ENCODE measurements around the gene BMPR1B. TPM values are rescaled to one million over a fixed set of nuclear protein-coding genes. Genes with fewer than 3 reads are reported as not detected.

Gene BMPR1B
- total and polyA plus RNA-seq, 2 experiments from 2014 or later, result 1.6 to 3.3 TPM

DNA sequence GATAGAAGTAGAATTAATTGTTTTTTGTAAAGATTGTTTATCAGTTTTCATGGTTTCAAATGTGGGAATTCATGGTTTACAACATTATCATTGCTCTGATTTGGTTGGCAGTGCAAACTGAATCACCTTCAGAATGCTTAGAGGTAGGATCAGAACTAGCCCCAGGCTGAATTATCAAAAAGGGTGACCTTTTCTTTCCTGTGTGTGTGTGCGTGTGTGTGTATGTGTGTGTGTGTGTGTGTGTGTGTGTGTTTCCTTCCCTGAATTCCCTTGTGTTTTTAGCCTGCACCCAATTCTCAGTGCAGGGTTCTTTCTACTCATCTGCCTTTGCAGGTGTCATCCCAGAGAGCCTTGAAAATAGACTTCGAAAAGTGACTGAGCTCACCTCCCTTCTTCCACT, 125.0 kb downstream of the BMPR1B start:
- no peaks in the 10 kb centered on the region for H3K4me1 ChIP-seq (ENCODE audit: insufficient read depth)
- no peak overlapping the region for H3K27ac ChIP-seq

DNA sequence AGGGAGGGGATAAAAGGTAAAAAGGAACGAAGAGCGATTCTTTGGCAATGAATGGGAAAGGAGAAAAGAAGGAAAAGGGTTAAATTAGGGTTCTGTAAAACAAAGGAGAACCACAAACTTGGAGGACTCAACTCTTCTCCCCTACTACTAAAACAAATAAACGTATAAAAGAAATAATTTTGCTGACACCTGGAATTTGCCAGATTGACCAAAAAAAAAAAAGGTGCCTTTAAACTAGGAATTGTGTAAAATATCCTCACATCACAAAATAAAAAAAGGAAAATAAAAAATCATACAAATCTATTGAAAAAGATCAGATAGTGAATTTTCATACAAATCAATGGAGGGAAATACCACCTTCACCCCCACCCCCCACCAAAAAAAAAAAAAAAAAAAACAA, 129.3 kb downstream of the BMPR1B start:
- H3K4me1 ChIP-seq (ENCODE audit: insufficient read depth), result no peaks in the 10 kb centered on the region
- no peak overlapping the region for H3K27ac ChIP-seq
- no peaks in the 10 kb centered on the region for H4K20me1 ChIP-seq (ENCODE audit: insufficient read depth, poor library complexity, severe bottlenecking)
- no peaks in the 10 kb centered on the region for H3K79me2 ChIP-seq
- TF ChIP-seq EZH2phosphoT487 (IDR thresholded peaks at IDR 0.05; ENCODE audit: low read depth, severe bottlenecking, unreplicated experiment), result no peak
- TF ChIP-seq EZH2 (IDR thresholded peaks at IDR 0.05; ENCODE audit: borderline replicate concordance), result no peak
- TF ChIP-seq, protein P1, sequence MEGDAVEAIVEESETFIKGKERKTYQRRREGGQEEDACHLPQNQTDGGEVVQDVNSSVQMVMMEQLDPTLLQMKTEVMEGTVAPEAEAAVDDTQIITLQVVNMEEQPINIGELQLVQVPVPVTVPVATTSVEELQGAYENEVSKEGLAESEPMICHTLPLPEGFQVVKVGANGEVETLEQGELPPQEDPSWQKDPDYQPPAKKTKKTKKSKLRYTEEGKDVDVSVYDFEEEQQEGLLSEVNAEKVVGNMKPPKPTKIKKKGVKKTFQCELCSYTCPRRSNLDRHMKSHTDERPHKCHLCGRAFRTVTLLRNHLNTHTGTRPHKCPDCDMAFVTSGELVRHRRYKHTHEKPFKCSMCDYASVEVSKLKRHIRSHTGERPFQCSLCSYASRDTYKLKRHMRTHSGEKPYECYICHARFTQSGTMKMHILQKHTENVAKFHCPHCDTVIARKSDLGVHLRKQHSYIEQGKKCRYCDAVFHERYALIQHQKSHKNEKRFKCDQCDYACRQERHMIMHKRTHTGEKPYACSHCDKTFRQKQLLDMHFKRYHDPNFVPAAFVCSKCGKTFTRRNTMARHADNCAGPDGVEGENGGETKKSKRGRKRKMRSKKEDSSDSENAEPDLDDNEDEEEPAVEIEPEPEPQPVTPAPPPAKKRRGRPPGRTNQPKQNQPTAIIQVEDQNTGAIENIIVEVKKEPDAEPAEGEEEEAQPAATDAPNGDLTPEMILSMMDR (IDR thresholded peaks at IDR 0.05; ENCODE audit: poor library complexity), result no peak
- no peak overlapping the region for H3K4me3 ChIP-seq
- H3K4me2 ChIP-seq, result no peak overlapping the region
- WGBS (ENCODE audit: low lambda C conversion rate, missing lambda C conversion rate), result 86% methylated on average over 3 of the region's 3 CpGs
- no peak for DNase-seq (ENCODE audit: low spot score)
- H3K9me3 ChIP-seq (ENCODE audit: low read depth), result no peaks in the 10 kb centered on the region
- no peaks in the 10 kb centered on the region for H3K9me2 ChIP-seq (replicated peaks; ENCODE audit: insufficient read depth)
- H2AFZ ChIP-seq, result no peak overlapping the region
- no peaks in the 10 kb centered on the region for H3K36me3 ChIP-seq (replicated peaks; ENCODE audit: insufficient read depth, low read depth)
- H3K27me3 ChIP-seq, result no peaks in the 10 kb centered on the region

More for the DNA sequence above, 125.0 kb downstream of the BMPR1B start:
- Histone ChIP-seq H3K4me3 (no peak overlapping the region), H2AFZ (no peak overlapping the region), H3K36me3 (replicated peaks; ENCODE audit: insufficient read depth, low read depth) (no peaks in the 10 kb centered on the region), H3K9me3 (ENCODE audit: low read depth) (no peaks in the 10 kb centered on the region), H3K4me2 (no peak overlapping the region), H3K79me2 (no peaks in the 10 kb centered on the region), H3K27me3 (no peaks in the 10 kb centered on the region), H4K20me1 (ENCODE audit: insufficient read depth, poor library complexity, severe bottlenecking) (no peaks in the 10 kb centered on the region), H3K9me2 (replicated peaks; ENCODE audit: insufficient read depth) (no peaks in the 10 kb centered on the region)
- no peak for TF ChIP-seq EZH2 (IDR thresholded peaks at IDR 0.05; ENCODE audit: borderline replicate concordance)
- TF ChIP-seq, protein P1 (IDR thresholded peaks at IDR 0.05; ENCODE audit: poor library complexity), result no peak
- WGBS (ENCODE audit: low lambda C conversion rate, missing lambda C conversion rate), result 87% methylated on average over 2 of the region's 2 CpGs
- no peak for DNase-seq (ENCODE audit: low spot score)

DNA sequence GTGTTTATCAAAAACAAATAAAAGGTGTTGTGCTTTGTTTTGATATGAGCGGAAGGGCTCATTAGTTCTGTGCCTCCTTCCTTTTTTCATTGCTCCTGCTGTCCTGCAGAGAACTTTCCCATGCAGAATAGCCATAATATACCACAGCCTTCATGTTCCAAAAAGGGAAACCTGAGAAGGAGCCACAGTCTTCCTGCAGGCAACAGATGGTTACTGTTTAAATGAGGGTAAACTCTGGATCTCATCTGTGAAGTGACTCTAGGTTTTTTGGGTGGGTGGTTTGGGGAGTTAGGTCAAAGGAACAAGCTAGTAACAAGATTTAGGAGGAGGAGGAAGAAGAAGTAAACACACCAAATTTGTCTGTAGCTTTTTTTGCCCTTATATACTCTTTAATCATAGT, 131.8 kb downstream of the BMPR1B start:
- no peak for DNase-seq (ENCODE audit: low spot score)
- no peak overlapping the region for H3K4me2 ChIP-seq
- H3K27ac ChIP-seq, result no peak overlapping the region
- H2AFZ ChIP-seq, result no peak overlapping the region
- H3K4me3 ChIP-seq, result no peak overlapping the region
- H3K9me3 ChIP-seq (ENCODE audit: low read depth), result no peaks in the 10 kb centered on the region
- no peaks in the 10 kb centered on the region for H3K4me1 ChIP-seq (ENCODE audit: insufficient read depth)
- H4K20me1 ChIP-seq (ENCODE audit: insufficient read depth, poor library complexity, severe bottlenecking), result no peaks in the 10 kb centered on the region
- H3K79me2 ChIP-seq, result no peaks in the 10 kb centered on the region
- H3K36me3 ChIP-seq (replicated peaks; ENCODE audit: insufficient read depth, low read depth), result no peaks in the 10 kb centered on the region
- WGBS (ENCODE audit: low lambda C conversion rate, missing lambda C conversion rate), result 50% methylated on average over 1 of the region's 1 CpG
- no peaks in the 10 kb centered on the region for H3K27me3 ChIP-seq
- TF ChIP-seq, protein P1 (IDR thresholded peaks at IDR 0.05; ENCODE audit: poor library complexity), result no peak
- TF ChIP-seq EZH2 (IDR thresholded peaks at IDR 0.05; ENCODE audit: borderline replicate concordance), result no peak
- no peak for TF ChIP-seq EZH2phosphoT487 (IDR thresholded peaks at IDR 0.05; ENCODE audit: low read depth, severe bottlenecking, unreplicated experiment)
- H3K9me2 ChIP-seq (replicated peaks; ENCODE audit: insufficient read depth), result no peaks in the 10 kb centered on the region

DNA sequence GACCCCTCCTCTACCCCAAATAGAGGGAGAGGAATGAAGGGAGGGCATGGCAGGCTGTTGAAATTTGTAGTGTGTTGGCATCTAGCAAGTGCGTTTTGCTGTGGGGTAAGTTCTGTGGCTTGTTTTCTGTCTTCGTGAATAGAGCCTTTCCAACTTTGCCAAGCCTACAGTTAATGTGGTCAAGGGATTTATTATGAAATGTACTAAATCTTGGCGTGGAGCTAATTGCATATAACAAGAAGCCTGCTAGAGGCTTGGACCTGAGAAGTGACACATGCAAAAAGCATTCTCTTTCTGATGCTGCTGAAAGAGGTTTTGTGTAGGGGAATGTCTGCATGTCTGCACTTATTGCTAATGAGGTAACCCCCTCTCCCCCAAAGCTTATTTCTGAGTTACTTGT, 132.2 kb downstream of the BMPR1B start:
- WGBS (ENCODE audit: low lambda C conversion rate, missing lambda C conversion rate), result 56% methylated on average over 3 of the region's 3 CpGs
- Histone ChIP-seq H3K4me2 (no peak overlapping the region), H3K27ac (no peak overlapping the region)

More for the DNA sequence above, 132.2 kb downstream of the BMPR1B start:
- Histone ChIP-seq H3K79me2 (no peaks in the 10 kb centered on the region), H2AFZ (no peak overlapping the region), H3K4me3 (no peak overlapping the region), H3K9me3 (ENCODE audit: low read depth) (no peaks in the 10 kb centered on the region), H4K20me1 (ENCODE audit: insufficient read depth, poor library complexity, severe bottlenecking) (no peaks in the 10 kb centered on the region), H3K27me3 (no peaks in the 10 kb centered on the region), H3K36me3 (replicated peaks; ENCODE audit: insufficient read depth, low read depth) (no peaks in the 10 kb centered on the region), H3K4me1 (ENCODE audit: insufficient read depth) (no peaks in the 10 kb centered on the region), H3K9me2 (replicated peaks; ENCODE audit: insufficient read depth) (no peaks in the 10 kb centered on the region)
- DNase-seq (ENCODE audit: low spot score), result peak; percentile 6
- TF ChIP-seq EZH2 (IDR thresholded peaks at IDR 0.05; ENCODE audit: borderline replicate concordance), result no peak
- no peak for TF ChIP-seq EZH2phosphoT487 (IDR thresholded peaks at IDR 0.05; ENCODE audit: low read depth, severe bottlenecking, unreplicated experiment)
- TF ChIP-seq, protein P1 (IDR thresholded peaks at IDR 0.05; ENCODE audit: poor library complexity), result no peak

All from hepatocyte (in vitro differentiated cells).